CD14-positive monocyte (primary cell): Measurements from ENCODE around the gene SULT2B1. TPM values are rescaled to one million over a fixed set of nuclear protein-coding genes. Genes with fewer than 3 reads are reported as not detected.

Experiments
- DNase-seq, 3 donors: peaks; one replicate each; pipeline ENCODE4 v3.0.0-alpha.2; 2011 to 2022
- H2AFZ ChIP-seq: 2 replicates; pipeline ENCODE4 v1.6.0; 2012; ENCODE audit warnings: mild to moderate bottlenecking, low read depth, low read length, inconsistent platforms; ENCODE audit not compliant: insufficient read depth, poor library complexity, severe bottlenecking
- H3K27ac ChIP-seq, 2 donors: 1 replicate in 1 of 2; 2 replicates in 1 of 2; pipeline ENCODE4 v1.5.1; 2012 to 2013; ENCODE audit warnings: low read length in 2 of 2, control low read depth in 1 of 2, inconsistent platforms in 1 of 2, low read depth in 1 of 2, mild to moderate bottlenecking in 1 of 2
- H3K27me3 ChIP-seq, 2 donors: one replicate each; pipeline versions ENCODE4 v1.6.0 to v1.6.1; 2011 to 2013; ENCODE audit warnings: low read length in 2 of 2; ENCODE audit not compliant: control insufficient read depth in 2 of 2, insufficient read depth in 2 of 2
- H3K36me3 ChIP-seq, 2 donors: replicated peaks in 1 of 2; 1 replicate in 1 of 2; 2 replicates in 1 of 2; pipeline versions ENCODE4 v1.5.1 to v1.6.1; 2012 to 2013; ENCODE audit warnings: low read length in 2 of 2, control low read depth in 1 of 2, inconsistent platforms in 1 of 2, mild to moderate bottlenecking in 1 of 2; ENCODE audit not compliant: insufficient read depth in 2 of 2, control insufficient read depth in 1 of 2
- H3K4me1 ChIP-seq, 2 donors: 1 replicate in 1 of 2; 2 replicates in 1 of 2; pipeline versions ENCODE4 v1.5.1 to v1.6.1; 2012 to 2013; ENCODE audit warnings: low read length in 2 of 2, control low read depth in 1 of 2, inconsistent platforms in 1 of 2, mild to moderate bottlenecking in 1 of 2, moderate library complexity in 1 of 2; ENCODE audit not compliant: insufficient read depth in 2 of 2, control insufficient read depth in 1 of 2
- H3K4me2 ChIP-seq: replicated peaks from 2 replicates; pipeline ENCODE3; 2012; ENCODE audit warnings: low read length, moderate library complexity, mild to moderate bottlenecking; ENCODE audit not compliant: poor library complexity, severe bottlenecking; ENCODE audit errors: extremely low read depth
- H3K4me3 ChIP-seq, 3 experiments: fragments of 200-600 bp in 1 of 3; sonication (generic) in 1 of 3; replicated peaks in 1 of 3; 1 replicate in 2 of 3; 2 replicates in 1 of 3; pipeline ENCODE4 v1.5.1; 2011 to 2013; ENCODE audit warnings: low read length in 3 of 3, mild to moderate bottlenecking in 3 of 3, control low read depth in 2 of 3, low read depth in 2 of 3, inconsistent platforms in 1 of 3, moderate library complexity in 1 of 3
- H3K79me2 ChIP-seq: 2 replicates; pipeline ENCODE4 v1.6.0; 2012; ENCODE audit warnings: mild to moderate bottlenecking, control low read depth, inconsistent platforms, low read length, moderate library complexity; ENCODE audit not compliant: insufficient read depth
- H3K9ac ChIP-seq: 2 replicates; pipeline ENCODE4 v1.6.0; 2017; ENCODE audit warnings: low read length, mild to moderate bottlenecking; ENCODE audit not compliant: insufficient read depth, poor library complexity, severe bottlenecking
- H3K9me3 ChIP-seq, 2 donors: replicated peaks in 1 of 2; 1 replicate in 1 of 2; 2 replicates in 1 of 2; pipeline versions ENCODE4 v1.5.1 to v1.6.1; 2012 to 2013; ENCODE audit warnings: low read length in 2 of 2, control low read depth in 1 of 2; ENCODE audit not compliant: control insufficient read depth in 1 of 2, insufficient read depth in 1 of 2
- H4K20me1 ChIP-seq: 2 replicates; pipeline ENCODE4 v1.6.0; 2012; ENCODE audit warnings: mild to moderate bottlenecking, low read length, control low read depth, moderate library complexity; ENCODE audit not compliant: insufficient read depth
- H3K27ac Mint-ChIP-seq, 7 donors: one replicate each; pipeline ENCODE4 v1.8.0; 2020; ENCODE audit warnings: mild to moderate bottlenecking in 7 of 7, mixed read lengths in 7 of 7, moderate library complexity in 6 of 7, inconsistent platforms in 2 of 7
- H3K27me3 Mint-ChIP-seq, 3 donors: one replicate each; pipeline ENCODE4 v1.8.0; 2021 to 2022; ENCODE audit warnings: low read depth in 3 of 3, mild to moderate bottlenecking in 3 of 3, mixed read lengths in 3 of 3, moderate library complexity in 3 of 3, inconsistent platforms in 1 of 3
- H3K36me3 Mint-ChIP-seq, 2 donors: one replicate each; pipeline ENCODE4 v1.8.0; 2020; ENCODE audit warnings: mixed read lengths in 2 of 2, inconsistent platforms in 1 of 2, mild to moderate bottlenecking in 1 of 2
- H3K4me1 Mint-ChIP-seq: one replicate; pipeline ENCODE4 v1.8.0; 2020; ENCODE audit warnings: mild to moderate bottlenecking, mixed read lengths
- H3K4me3 Mint-ChIP-seq, 2 donors: one replicate each; pipeline ENCODE4 v1.8.0; 2020; ENCODE audit warnings: mild to moderate bottlenecking in 2 of 2, mixed read lengths in 2 of 2, moderate library complexity in 1 of 2
- H3K9me3 Mint-ChIP-seq, 7 donors: one replicate each; pipeline ENCODE4 v1.8.0; 2020 to 2022; ENCODE audit warnings: mixed read lengths in 7 of 7, mild to moderate bottlenecking in 6 of 7, moderate library complexity in 6 of 7, inconsistent platforms in 2 of 7
- CTCF ChIP-seq: fragments of 200-600 bp; IDR thresholded peaks from one replicate; pipeline ENCODE4 v1.8.0; 2022; ENCODE audit warnings: antibody characterized with exemption, mild to moderate bottlenecking
- WGBS: methylation state at CpG from one replicate; pipeline ENCODE4 v1.1.5; 2013; ENCODE audit warnings: missing lambda C conversion rate; ENCODE audit not compliant: insufficient coverage; 5-methylcytosine and 5-hydroxymethylcytosine counted together
- intact Hi-C, 2 donors: fragments of 100-400 bp; cut with micrococcal nuclease; formaldehyde crosslinking; loops; one replicate each; pipeline versions ENCODE4 v1.15.0 to v1.15.1; 2023
- polyA plus RNA-seq, 3 donors: library from polyadenylated mRNA; depleted of rRNA in 1 of 3; unstranded in 2 of 3; stranded (reverse) in 1 of 3; fragments of 300-500 nt in 2 of 3; fragments of >200 nt in 1 of 3; fragmentation: Illumina TruSeq in 2 of 3; gene quantifications; 1 replicate in 2 of 3; 2 replicates in 1 of 3; pipeline ENCODE4 v1.2.3, GENCODE V29; 2012 to 2021

Gene SULT2B1
- polyA plus RNA-seq, 3 donors = 0.09 to 0.40 TPM; not detected in 1

DNA sequence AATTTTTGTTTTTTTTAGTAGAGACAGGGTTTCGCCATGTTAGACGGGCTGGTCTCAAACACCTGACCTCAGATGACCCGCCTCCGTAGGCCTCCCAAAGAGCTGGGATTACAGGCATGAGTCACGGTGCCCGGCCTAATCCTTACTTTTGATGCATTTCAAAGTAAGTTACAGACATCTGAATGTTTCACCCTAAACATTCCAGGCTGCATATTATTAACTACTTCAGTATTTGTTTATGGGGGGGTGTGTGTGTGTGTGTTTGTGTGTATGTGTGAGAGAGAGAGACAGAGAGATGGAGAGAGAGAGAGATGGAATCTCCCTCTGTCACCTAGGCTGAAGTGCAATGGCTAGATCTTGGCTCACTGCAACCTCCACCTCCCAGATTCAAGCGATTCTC is 13.1 kb downstream of the SULT2B1 start:
- H3K79me2 ChIP-seq = no peaks in the 10 kb centered on the region
- H3K36me3 ChIP-seq = no peaks in the 10 kb centered on the region
- H4K20me1 ChIP-seq = no peaks in the 10 kb centered on the region
- Mint-ChIP-seq H3K4me1 (peaks cover 11% of the 10 kb centered on the region), H3K4me3 (no peak overlapping the region), H3K9me3 (peaks cover 0 to 3% (median 0%) of the 10 kb centered on the region in 7 donors), H3K27ac (no peak overlapping the region), H3K27me3 (peaks cover 14 to 26% (median 15%) of the 10 kb centered on the region in 3 donors), H3K36me3 (no peaks in the 10 kb centered on the region)
- peaks cover 4 to 8% of the 10 kb centered on the region in 2 donors for H3K4me1 ChIP-seq
- DNase-seq = no peak
- H3K4me3 ChIP-seq = no peak overlapping the region
- H3K9me3 ChIP-seq = no peaks in the 10 kb centered on the region
- WGBS = 60% methylated on average over 1 of the region's 7 CpGs
- H2AFZ ChIP-seq = no peak overlapping the region
- intact Hi-C loops = no loop called here
- no peak overlapping the region for H3K9ac ChIP-seq
- H3K27me3 ChIP-seq = peaks cover 0 to 5% of the 10 kb centered on the region in 2 donors
- no peak for TF ChIP-seq CTCF
- H3K27ac ChIP-seq = no peak overlapping the region
- H3K4me2 ChIP-seq = no peak overlapping the region

DNA sequence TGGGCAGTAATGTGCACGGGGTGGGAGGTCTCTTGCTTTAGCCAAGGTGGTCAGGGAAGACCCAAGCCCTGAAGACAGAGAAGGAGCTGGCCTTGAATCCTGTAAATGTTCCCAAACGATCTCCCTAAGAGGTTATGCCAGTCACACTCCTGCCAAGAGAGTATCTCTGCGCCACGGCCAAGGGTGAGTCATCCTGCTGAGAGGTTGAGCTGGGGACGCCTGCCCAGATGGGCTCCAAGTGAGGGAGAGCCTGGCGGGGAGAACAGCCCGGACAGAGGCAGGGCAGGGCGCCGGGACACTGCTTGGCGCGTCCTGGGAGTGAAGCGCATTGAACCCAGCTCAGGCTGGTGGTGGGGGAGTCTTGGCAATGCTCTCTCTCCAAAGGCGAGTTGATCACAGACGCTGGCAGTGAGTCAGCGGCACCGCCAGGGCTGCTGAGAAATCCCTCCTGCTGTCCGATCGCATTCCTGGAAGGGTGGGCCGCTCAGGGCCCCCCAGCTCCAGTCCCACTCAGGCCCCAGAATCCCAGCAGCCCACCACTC is 16.4 kb downstream of the SULT2B1 start:
- no peaks in the 10 kb centered on the region for H3K36me3 ChIP-seq
- no peak overlapping the region for H3K4me2 ChIP-seq
- peak overlapping the region; percentile 46 for H2AFZ ChIP-seq
- Mint-ChIP-seq H3K4me3 (peak overlapping the region in 1 of 2 donors; percentile 11), H3K9me3 (peaks cover 0 to 3% (median 0%) of the 10 kb centered on the region in 7 donors), H3K4me1 (peaks cover 6% of the 10 kb centered on the region), H3K27me3 (peaks cover 17 to 30% (median 23%) of the 10 kb centered on the region in 3 donors), H3K36me3 (no peaks in the 10 kb centered on the region), H3K27ac (no peak overlapping the region)
- H4K20me1 ChIP-seq = no peaks in the 10 kb centered on the region
- no peaks in the 10 kb centered on the region for H3K79me2 ChIP-seq
- H3K4me1 ChIP-seq = peaks cover 2 to 3% of the 10 kb centered on the region in 2 donors
- peak in 1 of 3 donors; percentile 26 for DNase-seq
- no peak overlapping the region for H3K4me3 ChIP-seq
- intact Hi-C loops = no loop called here
- no peak for TF ChIP-seq CTCF
- H3K27ac ChIP-seq = no peak overlapping the region
- WGBS = 27% methylated on average over 16 of the region's 19 CpGs
- H3K9me3 ChIP-seq = no peaks in the 10 kb centered on the region
- no peak overlapping the region for H3K9ac ChIP-seq
- peaks cover 0 to 5% of the 10 kb centered on the region in 2 donors for H3K27me3 ChIP-seq
